SK-N-SH treated with all-trans-retinoic acid at 6 μM for 48 hours (cell line): ENCODE measurements around the gene MYOC.
"Not testable (repeated sequence)": the region's sequence is repeated elsewhere in the genome, so short reads cannot be mapped to it uniquely, and the experiment has no call there.

ENCODE experiments used
- CREB5 ChIP-seq: fragments of 250-450 bp; sonication (Bioruptor Pico); IDR thresholded peaks from 2 replicates; pipeline ENCODE4 v1.5.1; 2020; ENCODE audit warnings: low read depth, mild to moderate bottlenecking, moderate library complexity
- PATZ1 ChIP-seq: fragments of 250-450 bp; sonication (Bioruptor Pico); IDR thresholded peaks from 2 replicates; pipeline ENCODE4 v1.8.0; 2020; ENCODE audit warnings: mild to moderate bottlenecking, moderate library complexity, borderline replicate concordance
- RARB ChIP-seq: fragments of 250-450 bp; sonication (Bioruptor Pico); IDR thresholded peaks from 2 replicates; pipeline ENCODE4 v1.8.0; 2021; ENCODE audit warnings: mild to moderate bottlenecking, moderate library complexity
- SNAI2 ChIP-seq: fragments of 250-450 bp; sonication (Bioruptor Pico); IDR thresholded peaks from 2 replicates; pipeline ENCODE4 v1.5.0; 2020; ENCODE audit warnings: mild to moderate bottlenecking, moderate library complexity
- TSHZ2 ChIP-seq: fragments of 250-450 bp; sonication (Bioruptor Pico); IDR thresholded peaks from 2 replicates; pipeline ENCODE4 v1.5.0; 2020; ENCODE audit warnings: mild to moderate bottlenecking, moderate library complexity
- ZFP3 ChIP-seq: fragments of 250-450 bp; sonication (Bioruptor Pico); IDR thresholded peaks from 2 replicates; pipeline ENCODE4 v1.5.0; 2020; ENCODE audit warnings: mild to moderate bottlenecking, moderate library complexity
- ZFP30 ChIP-seq: fragments of 450-650 bp; formaldehyde crosslinking; IDR thresholded peaks from 2 replicates; pipeline ENCODE4 v1.5.0; 2022; ENCODE audit warnings: mild to moderate bottlenecking, moderate library complexity
- ZNF8 ChIP-seq: fragments of 450-650 bp; formaldehyde crosslinking; IDR thresholded peaks from 2 replicates; pipeline ENCODE4 v1.5.0; 2020; ENCODE audit warnings: mild to moderate bottlenecking, moderate library complexity

GRCh38 chr1:171615122-171615906, 37.2 kb downstream of the MYOC start:
- TF ChIP-seq PATZ1 (CRISPR knock-in tag); RARB; CREB5 (CRISPR knock-in tag); TSHZ2; SNAI2 (CRISPR knock-in tag); ZFP3; ZFP30 (CRISPR knock-in tag); ZNF8 (CRISPR knock-in tag): not testable (repeated sequence)
